ENCODE measurements around the gene ATAT1.

DNA sequence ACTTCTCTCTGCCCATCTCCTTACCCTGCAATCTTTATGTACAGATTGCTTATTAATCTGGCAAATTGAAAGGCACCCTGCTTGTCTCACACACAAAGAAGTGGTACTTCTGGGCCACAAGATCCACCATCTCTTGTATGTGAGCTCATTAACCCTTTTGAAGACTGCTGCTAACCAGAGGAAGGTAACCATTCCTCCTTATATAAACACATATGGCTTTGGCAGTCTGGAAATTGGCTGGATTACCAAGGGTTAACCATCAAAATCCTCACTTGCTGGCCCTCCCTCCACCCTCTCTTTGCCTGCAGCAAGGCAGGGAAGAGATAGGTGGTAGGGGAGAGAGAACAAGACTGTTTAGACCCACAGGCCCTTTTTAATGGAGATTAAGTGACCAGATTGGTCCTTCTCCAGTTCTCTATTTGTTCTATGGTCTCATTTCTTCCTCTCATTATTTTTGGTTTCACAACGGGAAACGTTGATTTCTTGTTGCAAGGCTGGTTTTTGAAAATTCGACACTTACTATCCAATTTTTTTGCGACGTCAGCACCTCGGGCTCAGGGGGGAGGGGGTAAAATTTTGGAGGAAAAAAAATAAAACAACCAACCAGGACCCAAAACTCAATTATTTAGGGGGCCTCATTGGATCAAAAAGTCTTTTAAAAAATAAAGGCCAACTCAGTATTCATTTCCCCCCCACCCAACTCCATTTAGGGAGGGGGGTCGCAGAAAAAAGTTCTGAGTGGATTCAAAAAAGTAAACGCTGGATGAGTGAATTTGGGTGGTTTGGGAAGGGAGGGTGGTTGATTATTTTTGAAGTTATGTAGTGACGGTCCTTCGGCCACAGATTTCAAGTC, 10.5 kb upstream of the ATAT1 start:
- TF ChIP-seq GATA2 (IDR thresholded peaks at IDR 0.05; ENCODE audit: low read depth, low read length) (peak; percentile 43; the same call in 1 of the 2 replicates), GATA3 (IDR thresholded peaks at IDR 0.05; ENCODE audit: low read depth, low read length) (no peak)

Data from SH-SY5Y (cell line).